SU-DHL-6 (cell line): ENCODE measurements around the gene RHEX.
A peak's percentile ranks its signal among the peaks of the same experiment; 100 is the strongest.

ENCODE experiments used
- H2AFZ ChIP-seq: fragments of 200-600 bp; sonication (generic); 2 replicates; pipeline ENCODE4 v1.6.1; 2014; ENCODE audit warnings: low read depth, mild to moderate bottlenecking, moderate library complexity, mixed read lengths, antibody characterized with exemption, low read length; ENCODE audit not compliant: severe bottlenecking
- H3F3A ChIP-seq: fragments of 200-600 bp; shearing (Covaris generic); 2 replicates; pipeline ENCODE4 v1.6.0; 2016; ENCODE audit warnings: antibody characterized with exemption, mild to moderate bottlenecking; ENCODE audit not compliant: insufficient read depth
- H3K27ac ChIP-seq: fragments of 200-600 bp; sonication (generic); 2 replicates; pipeline ENCODE4 v1.5.1; 2016; ENCODE audit warnings: low read depth, mild to moderate bottlenecking, low read length, moderate library complexity, mixed read lengths
- H3K27me3 ChIP-seq: fragments of 200-600 bp; sonication (generic), shearing (Covaris generic); 2 replicates; pipeline ENCODE4 v1.6.0; 2014; ENCODE audit warnings: mild to moderate bottlenecking, low read length
- H3K36me3 ChIP-seq: fragments of 200-600 bp; sonication (generic); 2 replicates; pipeline ENCODE4 v1.6.1; 2014; ENCODE audit warnings: mild to moderate bottlenecking, low read length, mixed read lengths
- H3K4me2 ChIP-seq: fragments of 300-600, 200-600 bp; shearing (Covaris generic), sonication (generic); 2 replicates; pipeline ENCODE4 v1.6.0; 2014; ENCODE audit warnings: low read length, low read depth, mild to moderate bottlenecking; ENCODE audit not compliant: poor library complexity, severe bottlenecking
- H3K4me3 ChIP-seq: fragments of 200-600 bp; sonication (generic); 2 replicates; pipeline ENCODE4 v1.5.1; 2014; ENCODE audit warnings: antibody characterized with exemption, low read length, mild to moderate bottlenecking, mixed read lengths; ENCODE audit not compliant: insufficient read depth, poor library complexity, severe bottlenecking
- H3K79me2 ChIP-seq: fragments of 200-600 bp; sonication (generic); 2 replicates; pipeline ENCODE4 v1.6.1; 2014; ENCODE audit warnings: mild to moderate bottlenecking, low read length, moderate library complexity; ENCODE audit not compliant: insufficient read depth
- H3K9ac ChIP-seq: fragments of 200-600 bp; sonication (generic); 2 replicates; pipeline ENCODE4 v1.7.0; 2014; ENCODE audit warnings: mild to moderate bottlenecking, low read length
- H3K9me2 ChIP-seq: fragments of 200-600 bp; sonication (generic); replicated peaks from 2 replicates; pipeline ENCODE4 v1.6.1; 2014; ENCODE audit warnings: low read length; ENCODE audit not compliant: insufficient read depth
- H3K9me3 ChIP-seq: fragments of 200-600 bp; sonication (generic); 2 replicates; pipeline ENCODE4 v1.6.1; 2014; ENCODE audit warnings: low read length, mixed read lengths; ENCODE audit not compliant: insufficient read depth
- H4K20me1 ChIP-seq: fragments of 200-600 bp; sonication (generic); 2 replicates; pipeline ENCODE4 v1.6.1; 2014; ENCODE audit warnings: low read depth, mild to moderate bottlenecking, antibody characterized with exemption, low read length, moderate library complexity, mixed read lengths
- CTCF ChIP-seq: fragments of 200-600 bp; sonication (generic); IDR thresholded peaks from one replicate; pipeline ENCODE4 v1.5.1; 2017; ENCODE audit warnings: antibody characterized with exemption, mild to moderate bottlenecking, low read length, moderate library complexity; ENCODE audit not compliant: insufficient read depth, poor library complexity, severe bottlenecking
- EZH2phosphoT487 ChIP-seq: fragments of 200-600 bp; sonication (generic), shearing (Covaris generic); conservative IDR thresholded peaks from 2 replicates; pipeline ENCODE4 v1.6.1; 2018; ENCODE audit warnings: mild to moderate bottlenecking, antibody characterized with exemption, low read length, moderate library complexity, mixed read lengths

Gene RHEX

GRCh38 chr1:206029484-206029883, 23.5 kb upstream of the RHEX start:
- Histone ChIP-seq H3K79me2 (no peaks in the 10 kb centered on the region), H3K4me2 (no peak overlapping the region), H3K9me3 (no peaks in the 10 kb centered on the region), H3K36me3 (no peaks in the 10 kb centered on the region), H2AFZ (no peak overlapping the region), H3K9ac (no peak overlapping the region), H3K27ac (no peak overlapping the region), H3K9me2 (no peaks in the 10 kb centered on the region), H4K20me1 (no peaks in the 10 kb centered on the region), H3F3A (peaks cover 5% of the 10 kb centered on the region; the same call in 1 of the 2 replicates), H3K27me3 (no peaks in the 10 kb centered on the region), H3K4me3 (no peak overlapping the region)
- TF ChIP-seq CTCF: no peak
- TF ChIP-seq EZH2phosphoT487: no peak

- no peak overlapping the region for H3K4me3 ChIP-seq
- H2AFZ ChIP-seq: no peak overlapping the region
- H3K9ac ChIP-seq: no peak overlapping the region
- peaks cover 5% of the 10 kb centered on the region; the same call in 1 of the 2 replicates for H3F3A ChIP-seq
- H3K27me3 ChIP-seq: no peaks in the 10 kb centered on the region
- H3K9me3 ChIP-seq: no peaks in the 10 kb centered on the region
- no peak for TF ChIP-seq EZH2phosphoT487
- H3K4me2 ChIP-seq: no peak overlapping the region
- H3K9me2 ChIP-seq: no peaks in the 10 kb centered on the region
- no peaks in the 10 kb centered on the region for H3K36me3 ChIP-seq
- H3K27ac ChIP-seq: no peak overlapping the region
- no peaks in the 10 kb centered on the region for H3K79me2 ChIP-seq
- no peaks in the 10 kb centered on the region for H4K20me1 ChIP-seq
Observed at GRCh38 chr1:206030191-206030590, 22.8 kb upstream of the RHEX start.

DNA sequence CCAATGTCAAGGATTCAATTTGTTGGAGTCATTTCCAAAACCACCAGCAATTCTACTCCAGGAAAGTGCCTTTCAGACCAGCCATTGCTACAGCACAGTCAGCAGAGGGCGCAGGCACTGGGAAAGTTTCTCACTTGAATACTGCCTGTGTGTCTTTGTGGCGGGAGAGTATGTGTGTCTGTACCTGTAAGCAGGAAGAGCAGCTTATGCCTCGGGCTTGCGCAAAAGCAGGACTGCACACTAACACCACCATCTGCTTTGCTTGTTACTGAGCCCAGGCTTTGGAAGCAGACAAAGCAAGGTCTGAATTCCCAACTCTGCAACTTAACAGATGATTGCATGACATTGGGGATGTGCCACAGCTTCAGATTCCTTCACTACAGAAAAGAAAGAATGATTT, 22.3 kb upstream of the RHEX start:
- H2AFZ ChIP-seq: peak overlapping the region; percentile 16
- H3K9me2 ChIP-seq: no peaks in the 10 kb centered on the region
- H3K27me3 ChIP-seq: no peaks in the 10 kb centered on the region
- no peaks in the 10 kb centered on the region for H3K36me3 ChIP-seq
- no peaks in the 10 kb centered on the region for H3K79me2 ChIP-seq
- no peak overlapping the region for H3K4me3 ChIP-seq
- peaks cover 5% of the 10 kb centered on the region; the same call in 1 of the 2 replicates for H3F3A ChIP-seq
- H3K27ac ChIP-seq: no peak overlapping the region
- TF ChIP-seq CTCF (peak; percentile 96), EZH2phosphoT487 (no peak)
- H3K9me3 ChIP-seq: no peaks in the 10 kb centered on the region
- no peaks in the 10 kb centered on the region for H4K20me1 ChIP-seq
- peak overlapping the region; percentile 37 for H3K4me2 ChIP-seq
- peak overlapping the region; percentile 12; the same call in 1 of the 2 replicates for H3K9ac ChIP-seq

DNA sequence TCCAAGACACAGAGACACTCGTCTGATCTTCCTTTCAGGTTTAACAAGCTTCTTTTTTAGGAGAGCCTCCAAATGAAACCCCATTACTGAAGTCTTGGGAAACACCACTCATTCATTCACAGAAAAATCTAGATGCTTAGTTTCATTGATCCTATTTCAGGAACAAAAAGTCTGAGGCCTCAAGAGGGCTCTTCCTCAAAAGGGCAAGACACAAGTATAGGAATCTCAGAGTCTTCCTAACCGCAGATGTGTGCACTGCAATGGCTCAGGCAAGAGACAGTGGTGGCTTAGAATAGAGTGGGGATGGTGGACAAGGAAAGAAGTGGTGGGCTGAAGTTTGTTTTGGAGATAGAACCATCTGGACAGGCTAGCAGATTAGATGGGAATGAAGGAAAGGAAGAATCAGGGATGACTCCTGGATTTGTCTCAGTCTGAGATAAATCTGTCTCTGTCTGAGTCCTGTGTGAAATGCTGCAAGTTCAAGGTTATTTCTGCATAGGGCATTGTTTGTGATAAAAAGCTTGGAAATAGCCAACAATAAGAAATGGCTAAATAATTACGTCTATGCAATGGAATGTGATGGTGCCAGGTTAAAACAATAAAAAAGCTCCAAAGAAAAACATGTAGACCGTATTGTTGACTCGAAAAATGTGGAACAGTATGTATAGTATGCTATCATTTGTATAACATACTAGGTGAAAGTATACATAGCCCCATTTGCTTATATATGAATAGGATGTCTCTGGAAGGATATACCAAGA, 20.4 kb upstream of the RHEX start:
- Histone ChIP-seq H3K9me2 (no peaks in the 10 kb centered on the region), H3F3A (peaks cover 12% of the 10 kb centered on the region), H3K9ac (no peak overlapping the region), H3K9me3 (no peaks in the 10 kb centered on the region), H3K27ac (no peak overlapping the region), H3K36me3 (no peaks in the 10 kb centered on the region), H3K79me2 (no peaks in the 10 kb centered on the region), H4K20me1 (no peaks in the 10 kb centered on the region), H3K4me3 (no peak overlapping the region), H3K4me2 (no peak overlapping the region), H3K27me3 (no peaks in the 10 kb centered on the region), H2AFZ (no peak overlapping the region)
- TF ChIP-seq EZH2phosphoT487 (no peak), CTCF (no peak)
